ENCODE measurements around the gene PRUNE1.

PRUNE1 gene

GRCh38 chr1:151070474-151071276, 62.4 kb downstream of the PRUNE1 start, which contains the start of gene GABPB2:
Gene GABPB2 (plus strand): TSS chr1:151070761. CDS start chr1:151088190, 17,429 bp downstream.
- peak; percentile 89 for TF ChIP-seq YY1 (IDR thresholded peaks at IDR 0.05; ENCODE audit: insufficient read depth, insufficient read length)
- no peak for TF ChIP-seq SUZ12 (IDR thresholded peaks at IDR 0.05; ENCODE audit: extremely low read depth, insufficient read depth, insufficient read length)
- H3K4me1 ChIP-seq (ENCODE audit: insufficient read depth, insufficient read length): peaks cover 3% of the 10 kb centered on the region
- H3K9me3 ChIP-seq (ENCODE audit: insufficient read depth, low read length): no peaks in the 10 kb centered on the region
- no peaks in the 10 kb centered on the region for H3K27me3 ChIP-seq (ENCODE audit: insufficient read depth, insufficient read length)
- H3K9ac ChIP-seq (ENCODE audit: insufficient read length, low read depth): peak within 1 kb of the TSS; percentile 97
- peaks cover 42% of the 10 kb centered on the region for H3K36me3 ChIP-seq (ENCODE audit: insufficient read depth, insufficient read length, low read length)
- peak within 1 kb of the TSS; percentile 91 for H3K4me3 ChIP-seq (ENCODE audit: insufficient read length, low read depth)
- peak; percentile 97 for DNase-seq (ENCODE audit: low read depth, low spot score)

GRCh38 chr1:151072224-151072623, 64.0 kb downstream of the PRUNE1 start:
- Histone ChIP-seq H3K4me3 (ENCODE audit: insufficient read length, low read depth) (no peak overlapping the region), H3K36me3 (ENCODE audit: insufficient read depth, insufficient read length, low read length) (peaks cover 29% of the 10 kb centered on the region), H3K27me3 (ENCODE audit: insufficient read depth, insufficient read length) (no peaks in the 10 kb centered on the region), H3K9ac (ENCODE audit: insufficient read length, low read depth) (no peak overlapping the region), H3K9me3 (ENCODE audit: insufficient read depth, low read length) (no peaks in the 10 kb centered on the region), H3K4me1 (ENCODE audit: insufficient read depth, insufficient read length) (peaks cover 3% of the 10 kb centered on the region)
- TF ChIP-seq ZNF274 (IDR thresholded peaks at IDR 0.05; ENCODE audit: low read depth, low read length) (no peak), SUZ12 (IDR thresholded peaks at IDR 0.05; ENCODE audit: extremely low read depth, insufficient read depth, insufficient read length) (no peak)
- DNase-seq (ENCODE audit: low read depth, low spot score): no peak
